ENCODE results near the gene CCDC59. TPM values are rescaled to one million over a fixed set of nuclear protein-coding genes. Genes with fewer than 3 reads are reported as not detected.

The CCDC59 gene
- total RNA-seq, 1 donor from 2014 or later = 35.7 TPM

- no peak for ATAC-seq
- peak overlapping the region; percentile 100 for H3K4me3 ChIP-seq
- H3K9me3 ChIP-seq = no peaks in the 10 kb centered on the region
- no peak for TF ChIP-seq CTCF (IDR thresholded peaks at IDR 0.05)
- no peaks in the 10 kb centered on the region for H3K27me3 ChIP-seq
- intact Hi-C loops (cut with DNase I) = no loop called here
- peaks cover 38% of the 10 kb centered on the region for H3K4me1 ChIP-seq
- peaks cover 27% of the 10 kb centered on the region for H3K36me3 ChIP-seq
- peak overlapping the region; percentile 98 for H3K27ac ChIP-seq
- DNase-seq = no peak
Measured at GRCh38 chr12:82359115-82359478, 910 bp upstream of the CCDC59 start.

- ATAC-seq (no peak), DNase-seq (no peak)
- Histone ChIP-seq H3K9me3 (no peaks in the 10 kb centered on the region), H3K27me3 (no peaks in the 10 kb centered on the region), H3K27ac (peak overlapping the region; percentile 98), H3K4me3 (peak overlapping the region; percentile 100), H3K4me1 (peaks cover 38% of the 10 kb centered on the region), H3K36me3 (peaks cover 40% of the 10 kb centered on the region)
- TF ChIP-seq CTCF (IDR thresholded peaks at IDR 0.05) = no peak
- intact Hi-C loops (cut with DNase I) = no loop called here
Measured at GRCh38 chr12:82357845-82358199, 365 bp downstream of the CCDC59 start.

GRCh38 chr12:82357340-82357739 lies 847 bp downstream of the CCDC59 start:
- intact Hi-C loops (cut with DNase I) = no loop called here
- DNase-seq = no peak
- Histone ChIP-seq H3K36me3 (peaks cover 45% of the 10 kb centered on the region), H3K27me3 (no peaks in the 10 kb centered on the region), H3K4me3 (peak overlapping the region; percentile 100), H3K4me1 (peaks cover 38% of the 10 kb centered on the region), H3K27ac (peak overlapping the region; percentile 98), H3K9me3 (no peaks in the 10 kb centered on the region)
- no peak for TF ChIP-seq CTCF (IDR thresholded peaks at IDR 0.05)
- ATAC-seq = no peak

- H3K9me3 ChIP-seq = no peaks in the 10 kb centered on the region
- H3K27me3 ChIP-seq = no peaks in the 10 kb centered on the region
- no peak for ATAC-seq
- H3K4me1 ChIP-seq = peaks cover 9% of the 10 kb centered on the region
- DNase-seq = no peak
- peaks cover 62% of the 10 kb centered on the region for H3K36me3 ChIP-seq
- intact Hi-C loops (cut with DNase I) = no loop called here
- H3K4me3 ChIP-seq = no peak overlapping the region
- H3K27ac ChIP-seq = no peak overlapping the region
- TF ChIP-seq CTCF (IDR thresholded peaks at IDR 0.05) = no peak
Measured at GRCh38 chr12:82351390-82351789, 6.8 kb downstream of the CCDC59 start.

GRCh38 chr12:82350161-82350560 lies 8.0 kb downstream of the CCDC59 start:
- Histone ChIP-seq H3K27ac (no peak overlapping the region), H3K9me3 (no peaks in the 10 kb centered on the region), H3K4me1 (no peaks in the 10 kb centered on the region), H3K36me3 (peaks cover 49% of the 10 kb centered on the region), H3K4me3 (no peak overlapping the region), H3K27me3 (no peaks in the 10 kb centered on the region)
- DNase-seq (no peak), ATAC-seq (no peak)
- no peak for TF ChIP-seq CTCF (IDR thresholded peaks at IDR 0.05)
- intact Hi-C loops (cut with DNase I) = no loop called here

GRCh38 chr12:82329508-82329907 lies 28.7 kb downstream of the CCDC59 start:
- Histone ChIP-seq H3K4me3 (no peak overlapping the region), H3K27me3 (no peaks in the 10 kb centered on the region), H3K9me3 (no peaks in the 10 kb centered on the region), H3K4me1 (no peaks in the 10 kb centered on the region), H3K27ac (no peak overlapping the region), H3K36me3 (no peaks in the 10 kb centered on the region)
- TF ChIP-seq CTCF (IDR thresholded peaks at IDR 0.05) = no peak
- DNase-seq (no peak), ATAC-seq (no peak)
- intact Hi-C loops (cut with DNase I) = no loop called here

Data from upper lobe of right lung (tissue), 1 donor.